Testis (tissue), 2 donors: ENCODE results near the gene ZFP36L1.

Experiments used
- POLR2A ChIP-seq: fragments of 450-650 bp; IDR thresholded peaks from one replicate; pipeline ENCODE4 v1.6.1; 2017; ENCODE audit warnings: antibody characterized with exemption, mild to moderate bottlenecking, moderate library complexity
- TF ChIP-seq, protein P1 (sequence below), 3 experiments: fragments of 450-650 bp in 2 of 3; fragments of 200-600 bp in 1 of 3; sonication (generic) in 1 of 3; IDR thresholded peaks; one replicate each; pipeline ENCODE4 v1.5.1; 2016 to 2019; ENCODE audit warnings: antibody characterized with exemption in 3 of 3, mild to moderate bottlenecking in 2 of 3, moderate library complexity in 1 of 3

DNA sequence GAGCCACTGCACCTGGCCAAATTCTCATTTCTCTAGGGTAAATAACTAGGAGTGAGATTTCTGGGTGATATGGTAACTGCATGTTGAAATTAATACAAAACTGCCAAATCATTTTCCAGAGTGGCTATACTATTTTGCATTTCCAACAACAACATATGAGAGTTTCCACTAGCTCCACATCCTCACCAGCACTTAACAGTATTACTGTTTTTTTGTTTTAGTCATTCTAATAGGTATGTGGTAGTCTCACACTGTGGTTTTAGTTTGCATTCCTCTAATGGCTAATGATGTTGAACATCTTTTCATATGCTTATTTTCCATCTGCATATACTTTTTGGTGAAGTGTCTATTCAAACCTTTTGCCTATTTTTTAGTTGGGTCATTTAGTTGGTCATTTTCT is 5.8 kb upstream of the ZFP36L1 start:
- TF ChIP-seq, protein P1, sequence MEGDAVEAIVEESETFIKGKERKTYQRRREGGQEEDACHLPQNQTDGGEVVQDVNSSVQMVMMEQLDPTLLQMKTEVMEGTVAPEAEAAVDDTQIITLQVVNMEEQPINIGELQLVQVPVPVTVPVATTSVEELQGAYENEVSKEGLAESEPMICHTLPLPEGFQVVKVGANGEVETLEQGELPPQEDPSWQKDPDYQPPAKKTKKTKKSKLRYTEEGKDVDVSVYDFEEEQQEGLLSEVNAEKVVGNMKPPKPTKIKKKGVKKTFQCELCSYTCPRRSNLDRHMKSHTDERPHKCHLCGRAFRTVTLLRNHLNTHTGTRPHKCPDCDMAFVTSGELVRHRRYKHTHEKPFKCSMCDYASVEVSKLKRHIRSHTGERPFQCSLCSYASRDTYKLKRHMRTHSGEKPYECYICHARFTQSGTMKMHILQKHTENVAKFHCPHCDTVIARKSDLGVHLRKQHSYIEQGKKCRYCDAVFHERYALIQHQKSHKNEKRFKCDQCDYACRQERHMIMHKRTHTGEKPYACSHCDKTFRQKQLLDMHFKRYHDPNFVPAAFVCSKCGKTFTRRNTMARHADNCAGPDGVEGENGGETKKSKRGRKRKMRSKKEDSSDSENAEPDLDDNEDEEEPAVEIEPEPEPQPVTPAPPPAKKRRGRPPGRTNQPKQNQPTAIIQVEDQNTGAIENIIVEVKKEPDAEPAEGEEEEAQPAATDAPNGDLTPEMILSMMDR (IDR thresholded peaks at IDR 0.05), result no peak
- TF ChIP-seq POLR2A, result no peak
